Measurements from ENCODE around the gene TMEM43.

DNA sequence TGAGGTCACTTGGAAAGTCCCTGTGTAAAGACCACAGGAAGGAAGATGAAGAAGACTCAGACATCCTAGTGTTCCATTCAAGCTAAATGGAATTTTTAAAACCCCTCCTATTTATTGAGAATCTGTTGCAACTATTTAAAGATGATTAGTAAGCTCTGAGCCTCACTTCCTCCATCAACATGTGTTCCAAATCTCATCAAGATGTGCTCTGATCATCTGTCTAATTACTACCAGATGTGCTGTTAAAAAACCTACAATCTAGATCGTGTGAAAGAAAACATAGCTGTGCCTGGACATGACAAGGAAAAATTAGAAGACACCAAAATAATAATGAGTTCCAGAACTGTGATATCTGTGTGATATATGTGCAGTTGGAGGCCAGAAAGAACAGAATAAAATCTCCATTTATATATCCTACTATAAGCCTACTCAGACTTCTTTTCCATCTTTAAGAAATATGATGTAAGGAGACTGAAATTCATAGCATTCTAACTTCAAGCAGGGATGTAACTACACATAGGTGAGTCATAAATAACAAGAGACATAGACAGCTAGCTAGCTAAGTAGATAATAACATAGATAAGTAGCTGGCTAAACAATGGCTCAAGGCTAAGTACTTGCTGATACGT is 45.8 kb downstream of the TMEM43 start:
- no peak for TF ChIP-seq CTCF (conservative IDR thresholded peaks at IDR 0.05 in 1 of 2, IDR thresholded peaks at IDR 0.05 in 1 of 2; ENCODE audit: extremely low read depth in 1 of 2, insufficient read depth in 1 of 2, low read depth in 1 of 2, low read length in 2 of 2)
- TF ChIP-seq EZH2 (IDR thresholded peaks at IDR 0.05; ENCODE audit: borderline replicate concordance, low read length): no peak
